ENCODE results near the gene ORC3. TPM values are rescaled to one million over a fixed set of nuclear protein-coding genes. Genes with fewer than 3 reads are reported as not detected.

ORC3 gene
- 10 to 100 TPM; 33.8 to 36.1 TPM for total RNA-seq

DNA sequence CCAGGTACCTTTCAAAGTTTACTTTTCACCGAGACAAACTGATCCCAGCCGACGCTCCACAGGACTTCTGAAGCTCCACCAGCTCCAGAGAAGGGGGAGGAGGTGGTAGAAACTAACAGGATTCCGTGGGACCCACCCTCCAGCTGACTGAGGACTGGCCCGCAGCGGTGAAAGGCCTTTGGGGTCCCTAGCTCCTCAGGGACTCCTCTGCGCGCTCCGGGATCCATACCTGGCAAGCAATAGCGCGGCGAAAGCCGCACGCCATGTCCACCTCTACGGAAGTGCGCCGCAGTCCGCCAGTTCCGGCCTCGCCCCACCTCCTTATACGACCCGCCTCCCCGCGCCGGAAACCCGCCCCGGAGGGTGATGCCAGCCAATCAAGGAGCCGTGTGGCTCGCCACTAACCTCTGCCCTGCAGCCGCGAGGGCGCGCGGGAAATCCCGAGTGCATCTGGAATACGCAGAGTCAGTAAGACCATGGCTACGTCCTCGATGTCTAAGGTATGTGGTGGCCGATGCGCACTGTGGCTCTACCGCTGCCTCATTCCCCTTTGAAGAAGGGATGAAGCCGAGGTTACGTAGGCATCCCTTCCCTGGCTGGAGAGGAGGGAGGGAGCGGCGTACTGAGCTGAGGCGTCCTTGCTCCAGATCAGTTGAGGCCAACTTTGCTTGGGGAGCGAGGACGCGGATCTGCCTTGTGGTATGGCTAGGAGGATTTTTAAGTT, at the start of gene ORC3, which contains the start of gene RARS2:
Gene ORC3 (plus strand): TSS at position 443 of the 724 bp plus-strand sequence. CDS start 34 bp downstream, at position 477.
Gene RARS2 (minus strand): TSS at position 295 of the 724 bp plus-strand sequence. CDS start 30 bp downstream, at position 265.
- intact Hi-C loops (cut with micrococcal nuclease): loop anchor here (1.0 to 5.0 kb wide), 9 partner anchors 62 to 1911 kb away; partner anchors contain the start of genes AKIRIN2, PNRC1, SLC35A1 and SMIM8
- DNase-seq: peak; percentile 97
- H3K4me1 Mint-ChIP-seq (ENCODE audit: low read depth): peaks cover 61% of the 10 kb centered on the region
- H3K27me3 Mint-ChIP-seq (ENCODE audit: low read depth): no peaks in the 10 kb centered on the region
- peak within 1 kb of the TSS; percentile 90 for H3K4me3 Mint-ChIP-seq
- no peaks in the 10 kb centered on the region for H3K9me3 Mint-ChIP-seq
- peak within 1 kb of the TSS; percentile 83 for H3K27ac Mint-ChIP-seq
- CTCF ChIA-PET: no interaction called here
- H3K36me3 Mint-ChIP-seq (ENCODE audit: low read depth): peaks cover 24% of the 10 kb centered on the region

GRCh38 chr6:87540539-87540938, 49.4 kb upstream of the ORC3 start:
- H3K27me3 Mint-ChIP-seq (ENCODE audit: low read depth): no peaks in the 10 kb centered on the region
- H3K27ac Mint-ChIP-seq: no peak overlapping the region
- CTCF ChIA-PET: no interaction called here
- H3K4me3 Mint-ChIP-seq: no peak overlapping the region
- H3K4me1 Mint-ChIP-seq (ENCODE audit: low read depth): no peaks in the 10 kb centered on the region
- peaks cover 9% of the 10 kb centered on the region for H3K9me3 Mint-ChIP-seq
- intact Hi-C loops (cut with micrococcal nuclease): no loop called here
- peaks cover 47% of the 10 kb centered on the region for H3K36me3 Mint-ChIP-seq (ENCODE audit: low read depth)
- no peak for DNase-seq

DNA sequence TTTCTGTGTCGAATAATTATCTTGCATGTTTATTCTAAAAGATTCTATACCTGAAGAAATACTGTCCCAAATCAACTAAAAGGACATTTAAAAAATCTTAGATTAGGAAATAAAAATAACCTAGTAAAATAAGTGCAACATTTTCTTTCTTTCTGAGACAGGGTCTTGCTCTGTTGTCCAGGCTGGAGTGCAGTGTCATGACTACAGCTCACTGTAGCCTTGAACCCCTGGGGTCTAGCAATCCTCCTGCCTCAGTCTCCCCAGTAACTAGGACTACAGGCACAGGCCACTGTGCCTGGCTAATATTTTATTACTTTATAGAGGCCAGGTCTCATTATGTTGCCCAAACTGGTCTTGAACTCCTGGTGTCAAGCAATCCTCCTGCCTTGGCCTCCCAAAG, 48.9 kb upstream of the ORC3 start:
- no peak for DNase-seq
- intact Hi-C loops (cut with micrococcal nuclease): no loop called here
- CTCF ChIA-PET: no interaction called here
- Mint-ChIP-seq H3K27ac (no peak overlapping the region), H3K9me3 (peaks cover 9% of the 10 kb centered on the region), H3K4me1 (ENCODE audit: low read depth) (no peaks in the 10 kb centered on the region), H3K36me3 (ENCODE audit: low read depth) (peaks cover 47% of the 10 kb centered on the region), H3K27me3 (ENCODE audit: low read depth) (no peaks in the 10 kb centered on the region), H3K4me3 (no peak overlapping the region)

- peaks cover 9% of the 10 kb centered on the region for H3K9me3 Mint-ChIP-seq
- no peak for DNase-seq
- H3K36me3 Mint-ChIP-seq (ENCODE audit: low read depth): peaks cover 47% of the 10 kb centered on the region
- H3K27me3 Mint-ChIP-seq (ENCODE audit: low read depth): no peaks in the 10 kb centered on the region
- no peak overlapping the region for H3K27ac Mint-ChIP-seq
- no peak overlapping the region for H3K4me3 Mint-ChIP-seq
- CTCF ChIA-PET: no interaction called here
- intact Hi-C loops (cut with micrococcal nuclease): no loop called here
- H3K4me1 Mint-ChIP-seq (ENCODE audit: low read depth): no peaks in the 10 kb centered on the region
Observed at GRCh38 chr6:87541744-87542143, 48.2 kb upstream of the ORC3 start.

GRCh38 chr6:87543696-87544473, 46.0 kb upstream of the ORC3 start:
- CTCF ChIA-PET: interaction anchor here (0.7 to 1.1 kb wide), 2 partner anchors 11 to 29 kb away, joined by 3 read pairs; no protein-coding TSS in a partner anchor
- DNase-seq: no peak
- H3K36me3 Mint-ChIP-seq (ENCODE audit: low read depth): peaks cover 45% of the 10 kb centered on the region
- H3K4me3 Mint-ChIP-seq: no peak overlapping the region
- no peaks in the 10 kb centered on the region for H3K27me3 Mint-ChIP-seq (ENCODE audit: low read depth)
- peaks cover 9% of the 10 kb centered on the region for H3K9me3 Mint-ChIP-seq
- H3K27ac Mint-ChIP-seq: no peak overlapping the region
- intact Hi-C loops (cut with micrococcal nuclease): no loop called here
- H3K4me1 Mint-ChIP-seq (ENCODE audit: low read depth): no peaks in the 10 kb centered on the region

- H3K9me3 Mint-ChIP-seq: peaks cover 8% of the 10 kb centered on the region
Observed at GRCh38 chr6:87544474-87544735, 45.5 kb upstream of the ORC3 start.

GRCh38 chr6:87551799-87552198, 38.1 kb upstream of the ORC3 start:
- intact Hi-C loops (cut with micrococcal nuclease): no loop called here
- CTCF ChIA-PET: no interaction called here
- H3K4me3 Mint-ChIP-seq: no peak overlapping the region
- H3K27me3 Mint-ChIP-seq (ENCODE audit: low read depth): no peaks in the 10 kb centered on the region
- H3K9me3 Mint-ChIP-seq: no peaks in the 10 kb centered on the region
- H3K36me3 Mint-ChIP-seq (ENCODE audit: low read depth): peaks cover 32% of the 10 kb centered on the region
- H3K27ac Mint-ChIP-seq: peak overlapping the region; percentile 20
- no peaks in the 10 kb centered on the region for H3K4me1 Mint-ChIP-seq (ENCODE audit: low read depth)
- DNase-seq: no peak

More at GRCh38 chr6:87544474-87544735, 45.5 kb upstream of the ORC3 start:
- intact Hi-C loops (cut with micrococcal nuclease): no loop called here
- Mint-ChIP-seq H3K4me1 (ENCODE audit: low read depth) (no peaks in the 10 kb centered on the region), H3K4me3 (no peak overlapping the region), H3K27me3 (ENCODE audit: low read depth) (no peaks in the 10 kb centered on the region), H3K27ac (no peak overlapping the region), H3K36me3 (ENCODE audit: low read depth) (peaks cover 44% of the 10 kb centered on the region)
- DNase-seq: no peak
- CTCF ChIA-PET: no interaction called here

- H3K36me3 Mint-ChIP-seq (ENCODE audit: low read depth): peaks cover 33% of the 10 kb centered on the region
- no peaks in the 10 kb centered on the region for H3K4me1 Mint-ChIP-seq (ENCODE audit: low read depth)
Observed at GRCh38 chr6:87553159-87553765, 36.7 kb upstream of the ORC3 start.

GRCh38 chr6:87555506-87555905, 34.4 kb upstream of the ORC3 start:
- CTCF ChIA-PET: no interaction called here
- Mint-ChIP-seq H3K36me3 (ENCODE audit: low read depth) (peaks cover 27% of the 10 kb centered on the region), H3K4me1 (ENCODE audit: low read depth) (no peaks in the 10 kb centered on the region), H3K9me3 (no peaks in the 10 kb centered on the region), H3K4me3 (no peak overlapping the region), H3K27me3 (ENCODE audit: low read depth) (no peaks in the 10 kb centered on the region), H3K27ac (no peak overlapping the region)
- DNase-seq: no peak
- intact Hi-C loops (cut with micrococcal nuclease): no loop called here

More at GRCh38 chr6:87553159-87553765, 36.7 kb upstream of the ORC3 start:
- intact Hi-C loops (cut with micrococcal nuclease): no loop called here
- no peak for DNase-seq
- H3K9me3 Mint-ChIP-seq: no peaks in the 10 kb centered on the region
- H3K27ac Mint-ChIP-seq: no peak overlapping the region
- CTCF ChIA-PET: no interaction called here
- no peak overlapping the region for H3K4me3 Mint-ChIP-seq
- H3K27me3 Mint-ChIP-seq (ENCODE audit: low read depth): no peaks in the 10 kb centered on the region

GRCh38 chr6:87558446-87558845, 31.5 kb upstream of the ORC3 start:
- Mint-ChIP-seq H3K27ac (no peak overlapping the region), H3K9me3 (no peaks in the 10 kb centered on the region), H3K36me3 (ENCODE audit: low read depth) (peaks cover 22% of the 10 kb centered on the region), H3K27me3 (ENCODE audit: low read depth) (no peaks in the 10 kb centered on the region), H3K4me1 (ENCODE audit: low read depth) (no peaks in the 10 kb centered on the region), H3K4me3 (no peak overlapping the region)
- DNase-seq: no peak
- intact Hi-C loops (cut with micrococcal nuclease): no loop called here
- CTCF ChIA-PET: interaction anchor here (0.5 kb wide), 1 partner anchor 13 kb away, joined by 4 read pairs; no protein-coding TSS in a partner anchor

GRCh38 chr6:87561017-87561416, 28.9 kb upstream of the ORC3 start:
- Mint-ChIP-seq H3K4me1 (ENCODE audit: low read depth) (no peaks in the 10 kb centered on the region), H3K27ac (no peak overlapping the region), H3K9me3 (no peaks in the 10 kb centered on the region), H3K4me3 (no peak overlapping the region), H3K36me3 (ENCODE audit: low read depth) (peaks cover 12% of the 10 kb centered on the region), H3K27me3 (ENCODE audit: low read depth) (no peaks in the 10 kb centered on the region)
- intact Hi-C loops (cut with micrococcal nuclease): no loop called here
- DNase-seq: no peak
- CTCF ChIA-PET: no interaction called here

- Mint-ChIP-seq H3K4me1 (ENCODE audit: low read depth) (peaks cover 45% of the 10 kb centered on the region), H3K9me3 (no peaks in the 10 kb centered on the region), H3K27me3 (ENCODE audit: low read depth) (no peaks in the 10 kb centered on the region), H3K4me3 (no peak overlapping the region), H3K36me3 (ENCODE audit: low read depth) (peaks cover 13% of the 10 kb centered on the region), H3K27ac (no peak overlapping the region)
- no peak for DNase-seq
- CTCF ChIA-PET: interaction anchor here (1.2 kb wide), 1 partner anchor 29 kb away, joined by 3 read pairs; no protein-coding TSS in a partner anchor
- intact Hi-C loops (cut with micrococcal nuclease): loop anchor here (5.0 kb wide), 1 partner anchor 235 kb away; no protein-coding TSS in a partner anchor
Observed at GRCh38 chr6:87572021-87572420, 17.9 kb upstream of the ORC3 start.

Data from activated naive CD4-positive, alpha-beta T cell treated with anti-CD3 and anti-CD28 coated beads for 36 hours (primary cell).